Hepatocyte (in vitro differentiated cells): Measurements from ENCODE around the gene NUDT5.

Source experiments
- CTCF ChIP-seq: fragments of 200-600 bp; sonication (generic); IDR thresholded peaks from 2 replicates; pipeline ENCODE4 v1.5.1; 2016; ENCODE audit warnings: antibody characterized with exemption, mild to moderate bottlenecking; ENCODE audit not compliant: poor library complexity
- EZH2 ChIP-seq: fragments of 200-600 bp; sonication (generic); IDR thresholded peaks from 2 replicates; pipeline ENCODE4 v1.6.1; 2016; ENCODE audit warnings: antibody characterized with exemption, mild to moderate bottlenecking, borderline replicate concordance

DNA sequence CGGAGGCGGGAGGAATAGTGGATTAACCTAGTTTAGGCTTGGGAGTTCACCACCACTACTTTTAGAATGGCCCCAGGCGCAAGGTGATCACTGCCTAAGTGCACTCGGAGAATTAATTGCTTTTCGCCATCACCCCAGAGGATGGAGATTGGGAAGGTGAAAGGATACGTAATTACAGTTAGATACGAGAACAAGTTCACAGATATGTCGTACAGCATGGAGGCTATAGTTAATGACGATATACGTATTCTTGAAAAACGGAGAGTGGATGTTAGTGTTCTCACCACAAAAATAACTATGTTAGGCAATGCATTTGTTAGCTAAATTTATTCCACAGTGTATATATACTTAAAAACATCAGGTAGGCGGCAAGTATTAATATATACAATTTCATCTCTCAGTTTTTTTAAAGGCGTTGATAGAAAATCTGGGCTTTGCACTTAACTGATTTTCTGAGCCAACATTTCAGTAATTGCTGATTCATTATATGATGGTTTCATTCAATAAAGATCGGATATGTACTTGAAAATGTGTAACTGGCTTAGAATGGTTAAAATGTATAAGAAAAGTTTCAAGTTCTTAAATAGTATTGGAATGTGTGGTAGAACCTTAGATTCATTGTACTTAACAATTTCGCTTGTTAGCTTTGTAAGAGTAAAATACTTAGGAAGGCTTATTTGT, 980 bp upstream of the NUDT5 start:
- TF ChIP-seq CTCF (no peak), EZH2 (no peak)
